Measurements from ENCODE around the gene GAS7.

GAS7 gene

GRCh38 chr17:9974448-9975381 is 223.7 kb downstream of the GAS7 start:
- no peak for DNase-seq

GRCh38 chr17:9973669-9974447 is 224.5 kb downstream of the GAS7 start:
- DNase-seq: no peak

GRCh38 chr17:9971991-9972390 is 226.4 kb downstream of the GAS7 start:
- no peak for DNase-seq

- DNase-seq: no peak
Measured at GRCh38 chr17:9969301-9969935, 229.0 kb downstream of the GAS7 start.

- DNase-seq: no peak
Measured at GRCh38 chr17:9968881-9969280, 229.5 kb downstream of the GAS7 start.

GRCh38 chr17:9968008-9968407 is 230.4 kb downstream of the GAS7 start:
- DNase-seq: no peak

- no peak for DNase-seq
Measured at GRCh38 chr17:9959377-9959981, 238.9 kb downstream of the GAS7 start.

- DNase-seq: no peak
Measured at GRCh38 chr17:9958586-9959281, 239.7 kb downstream of the GAS7 start.

GRCh38 chr17:9957244-9957643 is 241.2 kb downstream of the GAS7 start:
- no peak for DNase-seq

- DNase-seq: no peak
Measured at GRCh38 chr17:9956474-9957131, 241.8 kb downstream of the GAS7 start.

GRCh38 chr17:9953492-9953891 is 244.9 kb downstream of the GAS7 start:
- no peak for DNase-seq

GRCh38 chr17:9951803-9952202 is 246.6 kb downstream of the GAS7 start:
- no peak for DNase-seq

GRCh38 chr17:9948928-9949327 is 249.5 kb downstream of the GAS7 start:
- DNase-seq: no peak

- DNase-seq: no peak
Measured at GRCh38 chr17:9944704-9945103, 253.7 kb downstream of the GAS7 start.

- DNase-seq: no peak
Measured at GRCh38 chr17:9943343-9943742, 255.1 kb downstream of the GAS7 start.

GRCh38 chr17:9942885-9943284 is 255.5 kb downstream of the GAS7 start:
- no peak for DNase-seq

GRCh38 chr17:9941305-9941704 is 257.1 kb downstream of the GAS7 start:
- DNase-seq: no peak

GRCh38 chr17:9940841-9941240 is 257.6 kb downstream of the GAS7 start:
- no peak for DNase-seq

- no peak for DNase-seq
Measured at GRCh38 chr17:9938764-9939163, 259.6 kb downstream of the GAS7 start.

GRCh38 chr17:9937901-9938300 is 260.5 kb downstream of the GAS7 start:
- no peak for DNase-seq

- DNase-seq: no peak
Measured at GRCh38 chr17:9937241-9937761, 261.1 kb downstream of the GAS7 start.

GRCh38 chr17:9936095-9936494 is 262.3 kb downstream of the GAS7 start:
- DNase-seq: no peak
